Hematopoietic multipotent progenitor cell treated with erythropoietin and hydrocortisone succinate and interleukin-3 and kit ligand, for 17 days (in vitro differentiated cells): ENCODE data around the gene LPCAT4.

ENCODE experiments used
- DNase-seq: peaks from one replicate; pipeline ENCODE4 v3.0.0-alpha.2; 2015; ENCODE audit warnings: low spot score

The LPCAT4 gene

GRCh38 chr15:34336991-34337556 is 29.9 kb downstream of the LPCAT4 start:
- DNase-seq = peak; percentile 69

- peak; percentile 44 for DNase-seq
These were observed 30.6 kb downstream of the LPCAT4 start for GRCh38 chr15:34336231-34336990.

- peak; percentile 60 for DNase-seq
These were observed 31.6 kb downstream of the LPCAT4 start for GRCh38 chr15:34335176-34336032.

- peak; percentile 43 for DNase-seq
These were observed 32.3 kb downstream of the LPCAT4 start for GRCh38 chr15:34334672-34335071.

- no peak for DNase-seq
These were observed 34.4 kb downstream of the LPCAT4 start for GRCh38 chr15:34332553-34333120.

GRCh38 chr15:34331809-34332208 is 35.2 kb downstream of the LPCAT4 start:
- DNase-seq = no peak

GRCh38 chr15:34330279-34330678 is 36.7 kb downstream of the LPCAT4 start:
- no peak for DNase-seq

- no peak for DNase-seq
These were observed 38.0 kb downstream of the LPCAT4 start for GRCh38 chr15:34329006-34329405.

- no peak for DNase-seq
These were observed 39.1 kb downstream of the LPCAT4 start for GRCh38 chr15:34327906-34328305.

- DNase-seq = no peak
These were observed 41.6 kb downstream of the LPCAT4 start for GRCh38 chr15:34325368-34325767.

- DNase-seq = no peak
These were observed 42.1 kb downstream of the LPCAT4 start for GRCh38 chr15:34324933-34325332.

GRCh38 chr15:34323217-34323616 is 43.8 kb downstream of the LPCAT4 start:
- DNase-seq = no peak

GRCh38 chr15:34318277-34319079 is 48.5 kb downstream of the LPCAT4 start:
- peak; percentile 64 for DNase-seq

- DNase-seq = no peak
These were observed 52.2 kb downstream of the LPCAT4 start for GRCh38 chr15:34314491-34315490.

GRCh38 chr15:34311563-34311962 is 55.4 kb downstream of the LPCAT4 start:
- no peak for DNase-seq
